ENCODE measurements around the gene COMT. TPM values are rescaled to one million over a fixed set of nuclear protein-coding genes. Genes with fewer than 3 reads are reported as not detected.

COMT gene
- total RNA-seq, 2 experiments from 2014 or later, result 61.7 to 66.1 TPM

DNA sequence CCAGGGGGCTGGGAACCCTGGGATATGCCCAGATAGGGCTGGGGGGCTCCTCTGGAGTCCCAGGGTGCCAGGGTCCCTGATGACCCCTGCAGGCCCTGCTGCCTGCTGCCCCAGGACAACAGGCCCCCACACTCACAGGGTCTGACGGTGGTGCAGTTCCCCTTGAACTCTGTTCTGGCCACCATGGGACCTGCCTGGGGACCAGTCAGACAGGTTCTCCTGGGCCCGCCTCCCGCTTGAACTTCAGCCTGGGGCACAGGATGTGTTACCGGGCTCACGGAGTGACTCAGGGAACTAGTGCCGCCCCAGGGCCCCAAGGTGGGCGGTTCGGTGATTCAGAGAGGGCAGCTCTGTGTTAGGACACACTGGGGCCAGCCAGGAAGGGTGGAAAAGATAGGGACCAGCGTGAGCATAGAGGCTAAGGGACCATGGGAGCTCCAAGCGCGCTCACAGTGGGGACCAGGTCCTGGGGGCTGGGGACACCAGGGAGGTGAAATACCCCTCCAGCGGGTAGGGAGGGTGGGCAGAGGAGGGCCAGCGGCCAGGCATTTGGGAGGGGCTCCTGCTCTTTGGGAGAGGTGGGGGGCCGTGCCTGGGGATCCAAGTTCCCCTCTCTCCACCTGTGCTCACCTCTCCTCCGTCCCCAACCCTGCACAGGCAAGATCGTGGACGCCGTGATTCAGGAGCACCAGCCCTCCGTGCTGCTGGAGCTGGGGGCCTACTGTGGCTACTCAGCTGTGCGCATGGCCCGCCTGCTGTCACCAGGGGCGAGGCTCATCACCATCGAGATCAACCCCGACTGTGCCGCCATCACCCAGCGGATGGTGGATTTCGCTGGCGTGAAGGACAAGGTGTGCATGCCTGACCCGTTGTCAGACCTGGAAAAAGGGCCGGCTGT lies 21.6 kb downstream of the COMT start:
- DNase-seq, result peak; percentile 84
- Mint-ChIP-seq H3K27me3 (no peaks in the 10 kb centered on the region), H3K4me3 (no peak overlapping the region), H3K9me3 (no peaks in the 10 kb centered on the region), H3K36me3 (peaks cover 5% of the 10 kb centered on the region), H3K4me1 (ENCODE audit: low read depth) (peaks cover 10% of the 10 kb centered on the region), H3K27ac (no peak overlapping the region)
- POLR2A ChIA-PET, result interaction anchor here (1.1 kb wide), 1 partner anchor 58 kb away, joined by 3 read pairs; the partner anchor contains the start of gene TANGO2
- intact Hi-C loops (cut with micrococcal nuclease), result loop anchor here (1.0 kb wide), 1 partner anchor 166 kb away; no protein-coding TSS in a partner anchor
- CTCF ChIA-PET, result interaction anchor here (0.6 to 1.2 kb wide), 5 partner anchors 10 to 233 kb away, joined by 3 to 4 read pairs (median 3); no protein-coding TSS in a partner anchor

- intact Hi-C loops (cut with micrococcal nuclease), result no loop called here
- DNase-seq, result no peak
- Mint-ChIP-seq H3K27me3 (no peaks in the 10 kb centered on the region), H3K36me3 (peaks cover 5% of the 10 kb centered on the region), H3K4me3 (no peak overlapping the region), H3K27ac (no peak overlapping the region), H3K4me1 (ENCODE audit: low read depth) (peaks cover 10% of the 10 kb centered on the region), H3K9me3 (no peaks in the 10 kb centered on the region)
- ChIA-PET CTCF (interaction anchor here (0.9 to 1.7 kb wide), 3 partner anchors 10 to 234 kb away, joined by 4 read pairs; no protein-coding TSS in a partner anchor), POLR2A (interaction anchor here (1.1 kb wide), 1 partner anchor 57 kb away, joined by 3 read pairs; the partner anchor contains the start of gene TANGO2)
These were observed 22.5 kb downstream of the COMT start for GRCh38 chr22:19963863-19964642.

GRCh38 chr22:19964701-19965386 lies 23.3 kb downstream of the COMT start:
- Mint-ChIP-seq H3K27me3 (no peaks in the 10 kb centered on the region), H3K36me3 (peaks cover 5% of the 10 kb centered on the region), H3K4me1 (ENCODE audit: low read depth) (peaks cover 10% of the 10 kb centered on the region), H3K9me3 (no peaks in the 10 kb centered on the region), H3K27ac (no peak overlapping the region), H3K4me3 (no peak overlapping the region)
- no peak for DNase-seq
- CTCF ChIA-PET, result interaction anchor here (0.8 to 1.7 kb wide), 5 partner anchors 11 to 234 kb away, joined by 3 to 5 read pairs (median 3); no protein-coding TSS in a partner anchor
- intact Hi-C loops (cut with micrococcal nuclease), result no loop called here
- POLR2A ChIA-PET, result no interaction called here

DNA sequence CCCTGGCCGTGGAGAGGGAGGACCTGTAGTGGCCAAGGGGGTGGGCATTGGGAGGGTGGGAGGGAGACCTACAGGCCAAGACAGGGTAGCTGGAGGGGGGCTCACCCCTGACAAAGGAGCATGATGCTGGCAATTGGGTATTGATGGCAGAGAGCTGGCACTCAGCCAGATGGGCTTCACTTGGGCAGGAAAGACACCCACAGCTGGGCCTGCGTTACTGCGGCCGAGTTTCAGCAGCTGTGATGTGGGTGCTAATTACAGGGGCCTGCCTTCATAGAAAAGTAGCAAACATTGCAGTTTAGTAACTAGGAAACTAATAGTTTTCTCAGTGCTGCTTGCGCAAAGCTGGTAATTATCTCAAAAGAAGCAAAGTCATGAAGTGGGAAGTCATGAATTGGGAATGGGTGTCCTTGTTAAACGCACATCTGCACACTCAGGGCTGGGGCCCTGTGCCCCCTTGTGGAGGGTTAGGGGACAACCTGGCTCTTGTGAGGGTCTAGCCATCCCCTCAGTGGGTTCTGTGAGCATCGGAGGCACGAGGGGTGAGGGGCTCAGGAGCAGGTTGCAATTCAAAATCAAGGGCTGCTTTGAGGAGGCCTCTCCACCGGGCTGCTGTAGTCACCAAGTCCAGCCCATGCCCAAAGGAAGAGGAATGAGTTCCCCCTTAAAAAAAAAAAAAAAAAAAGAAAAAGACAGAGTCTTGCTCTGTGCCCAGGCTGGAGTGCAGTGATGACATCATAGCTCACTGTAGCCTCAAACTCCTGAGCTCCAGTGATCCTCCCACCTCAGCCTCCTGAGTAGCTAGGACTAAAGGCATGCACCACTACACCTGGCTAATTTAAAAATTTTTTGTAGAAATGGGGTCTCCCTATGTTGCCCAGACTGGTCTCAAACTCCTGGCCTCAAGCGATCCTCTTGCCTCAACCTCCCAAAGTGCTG lies 24.5 kb downstream of the COMT start:
- H3K36me3 Mint-ChIP-seq, result peaks cover 5% of the 10 kb centered on the region
- no peak overlapping the region for H3K27ac Mint-ChIP-seq
- ChIA-PET POLR2A (no interaction called here), CTCF (interaction anchor here (0.8 to 1.7 kb wide), 6 partner anchors 12 to 236 kb away, joined by 3 to 5 read pairs (median 3); no protein-coding TSS in a partner anchor)
- H3K27me3 Mint-ChIP-seq, result no peaks in the 10 kb centered on the region
- peaks cover 13% of the 10 kb centered on the region for H3K4me1 Mint-ChIP-seq (ENCODE audit: low read depth)
- intact Hi-C loops (cut with micrococcal nuclease), result no loop called here
- H3K9me3 Mint-ChIP-seq, result no peaks in the 10 kb centered on the region
- no peak for DNase-seq
- no peak overlapping the region for H3K4me3 Mint-ChIP-seq

DNA sequence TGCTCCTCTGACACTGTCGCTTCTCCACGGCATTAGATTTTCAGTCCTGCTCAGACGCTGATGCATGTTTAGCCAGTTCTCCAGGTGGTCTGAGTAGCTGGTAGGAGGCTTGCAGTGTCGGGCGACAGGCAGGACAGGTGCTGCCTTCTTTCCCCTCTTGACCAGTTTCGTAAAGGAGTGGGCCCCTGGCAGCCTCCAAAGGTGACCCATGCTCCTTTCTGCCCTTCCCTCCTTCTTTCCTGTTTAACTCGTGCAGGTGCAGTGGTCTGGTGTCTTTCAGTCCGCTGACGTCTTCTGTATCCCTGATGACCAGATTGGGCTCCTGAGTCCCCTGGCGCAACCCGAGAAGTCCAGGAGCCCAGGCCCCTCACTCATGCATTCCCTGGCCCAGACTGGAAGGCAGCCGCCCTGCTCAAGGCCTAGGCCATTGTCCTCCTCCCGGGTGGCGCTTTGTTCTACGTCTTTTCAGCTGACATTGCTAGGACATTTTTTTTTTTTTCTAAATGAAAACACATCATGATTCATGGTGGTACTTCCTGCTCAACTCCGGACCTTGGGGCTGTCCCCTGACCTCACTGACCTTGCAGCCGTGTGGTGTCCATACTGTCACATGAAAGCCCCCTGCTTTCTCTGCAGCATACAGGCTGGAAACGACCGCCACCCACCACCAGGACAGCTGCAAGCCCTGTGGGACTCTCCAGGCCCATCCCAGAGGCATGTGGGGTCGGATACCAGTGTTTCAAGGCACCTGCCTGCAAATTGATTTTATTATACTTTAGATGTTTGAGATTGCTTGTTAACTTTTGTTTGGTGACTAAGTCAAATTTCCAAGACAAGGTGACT lies 25.6 kb downstream of the COMT start:
- no peak for DNase-seq
- POLR2A ChIA-PET, result no interaction called here
- intact Hi-C loops (cut with micrococcal nuclease), result no loop called here
- CTCF ChIA-PET, result interaction anchor here (1.0 to 2.0 kb wide), 3 partner anchors 11 to 162 kb away, joined by 3 to 7 read pairs (median 3); no protein-coding TSS in a partner anchor
- Mint-ChIP-seq H3K9me3 (no peaks in the 10 kb centered on the region), H3K36me3 (peaks cover 5% of the 10 kb centered on the region), H3K27me3 (no peaks in the 10 kb centered on the region), H3K4me1 (ENCODE audit: low read depth) (peaks cover 12% of the 10 kb centered on the region), H3K27ac (no peak overlapping the region), H3K4me3 (no peak overlapping the region)

GRCh38 chr22:19967850-19968449 lies 26.4 kb downstream of the COMT start:
- Mint-ChIP-seq H3K4me3 (no peak overlapping the region), H3K4me1 (ENCODE audit: low read depth) (peaks cover 5% of the 10 kb centered on the region), H3K9me3 (no peaks in the 10 kb centered on the region), H3K36me3 (peaks cover 5% of the 10 kb centered on the region), H3K27me3 (no peaks in the 10 kb centered on the region), H3K27ac (no peak overlapping the region)
- no peak for DNase-seq
- CTCF ChIA-PET, result interaction anchor here (1.0 to 2.0 kb wide), 5 partner anchors 12 to 161 kb away, joined by 3 to 7 read pairs (median 5); no protein-coding TSS in a partner anchor
- intact Hi-C loops (cut with micrococcal nuclease), result no loop called here
- POLR2A ChIA-PET, result no interaction called here

- Mint-ChIP-seq H3K4me3 (no peak overlapping the region), H3K9me3 (no peaks in the 10 kb centered on the region)
- POLR2A ChIA-PET, result no interaction called here
These were observed 26.9 kb downstream of the COMT start for GRCh38 chr22:19968450-19968891.

DNA sequence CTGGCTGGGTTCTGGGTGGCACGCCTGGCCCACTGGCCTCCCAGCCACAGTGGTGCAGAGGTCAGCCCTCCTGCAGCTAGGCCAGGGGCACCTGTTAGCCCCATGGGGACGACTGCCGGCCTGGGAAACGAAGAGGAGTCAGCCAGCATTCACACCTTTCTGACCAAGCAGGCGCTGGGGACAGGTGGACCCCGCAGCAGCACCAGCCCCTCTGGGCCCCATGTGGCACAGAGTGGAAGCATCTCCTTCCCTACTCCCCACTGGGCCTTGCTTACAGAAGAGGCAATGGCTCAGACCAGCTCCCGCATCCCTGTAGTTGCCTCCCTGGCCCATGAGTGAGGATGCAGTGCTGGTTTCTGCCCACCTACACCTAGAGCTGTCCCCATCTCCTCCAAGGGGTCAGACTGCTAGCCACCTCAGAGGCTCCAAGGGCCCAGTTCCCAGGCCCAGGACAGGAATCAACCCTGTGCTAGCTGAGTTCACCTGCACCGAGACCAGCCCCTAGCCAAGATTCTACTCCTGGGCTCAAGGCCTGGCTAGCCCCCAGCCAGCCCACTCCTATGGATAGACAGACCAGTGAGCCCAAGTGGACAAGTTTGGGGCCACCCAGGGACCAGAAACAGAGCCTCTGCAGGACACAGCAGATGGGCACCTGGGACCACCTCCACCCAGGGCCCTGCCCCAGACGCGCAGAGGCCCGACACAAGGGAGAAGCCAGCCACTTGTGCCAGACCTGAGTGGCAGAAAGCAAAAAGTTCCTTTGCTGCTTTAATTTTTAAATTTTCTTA lies 27.8 kb downstream of the COMT start:
- CTCF ChIA-PET, result interaction anchor here (0.7 to 3.4 kb wide), 12 partner anchors 15 to 160 kb away, joined by 3 to 25 read pairs (median 4); no protein-coding TSS in a partner anchor
- intact Hi-C loops (cut with micrococcal nuclease), result no loop called here

More at GRCh38 chr22:19968450-19968891, 26.9 kb downstream of the COMT start:
- CTCF ChIA-PET, result interaction anchor here (0.8 to 2.0 kb wide), 7 partner anchors 12 to 161 kb away, joined by 3 to 7 read pairs (median 4); no protein-coding TSS in a partner anchor
- intact Hi-C loops (cut with micrococcal nuclease), result no loop called here
- Mint-ChIP-seq H3K4me1 (ENCODE audit: low read depth) (peaks cover 3% of the 10 kb centered on the region), H3K27me3 (no peaks in the 10 kb centered on the region), H3K36me3 (peaks cover 5% of the 10 kb centered on the region), H3K27ac (no peak overlapping the region)
- DNase-seq, result no peak

GRCh38 chr22:19970031-19970478 lies 28.5 kb downstream of the COMT start:
- POLR2A ChIA-PET, result no interaction called here
- no peaks in the 10 kb centered on the region for H3K9me3 Mint-ChIP-seq

More for the DNA sequence above, 27.8 kb downstream of the COMT start:
- Mint-ChIP-seq H3K4me3 (no peak overlapping the region), H3K27ac (no peak overlapping the region), H3K9me3 (no peaks in the 10 kb centered on the region), H3K36me3 (peaks cover 5% of the 10 kb centered on the region), H3K4me1 (ENCODE audit: low read depth) (peaks cover 3% of the 10 kb centered on the region), H3K27me3 (no peaks in the 10 kb centered on the region)
- DNase-seq, result no peak
- POLR2A ChIA-PET, result no interaction called here

More at GRCh38 chr22:19970031-19970478, 28.5 kb downstream of the COMT start:
- Mint-ChIP-seq H3K4me3 (no peak overlapping the region), H3K27ac (no peak overlapping the region), H3K36me3 (peaks cover 5% of the 10 kb centered on the region), H3K4me1 (ENCODE audit: low read depth) (peaks cover 3% of the 10 kb centered on the region), H3K27me3 (no peaks in the 10 kb centered on the region)
- intact Hi-C loops (cut with micrococcal nuclease), result loop anchor here (1.0 kb wide), 1 partner anchor 159 kb away; no protein-coding TSS in a partner anchor
- CTCF ChIA-PET, result interaction anchor here (0.7 to 3.4 kb wide), 10 partner anchors 15 to 159 kb away, joined by 3 to 25 read pairs (median 4); no protein-coding TSS in a partner anchor
- DNase-seq, result no peak

Data from activated CD4-positive, alpha-beta memory T cell treated with anti-CD3 and anti-CD28 coated beads for 36 hours (primary cell).